HepG2 (cell line): ENCODE data around the gene ZNF142. TPM values are rescaled to one million over a fixed set of nuclear protein-coding genes. Genes with fewer than 3 reads are reported as not detected.

Source experiments
- ATAC-seq: fragments of 200-7000 bp; cut with Tn5 transposase; 3 replicates; pipeline ENCODE4 v1.9.1; 2020; ENCODE audit warnings: mild to moderate bottlenecking, moderate library complexity
- BruUV-seq: library from RNA; stranded (reverse); fragments of 400-500 nt; replicated peaks from 2 replicates; lab custom pipeline; 2021; lab: Mats Ljungman, UMichigan
- CTCF ChIA-PET: fragments of 300-600 bp; formaldehyde crosslinking; extraction: SDS; loops from one replicate; lab custom pipeline; 2021; ENCODE audit warnings: low total read pairs, inconsistent platforms, low intra/inter-chr PET ratio; lab: Yijun Ruan, JAX
- POLR2A ChIA-PET: fragments of 350-600 bp; sonication (Branson Sonifier 250); formaldehyde crosslinking; loops from one replicate; lab custom pipeline; 2020; ENCODE audit warnings: antibody characterized with exemption, inconsistent platforms; lab: Yijun Ruan, JAX
- DNase-seq: peaks from one replicate; pipeline ENCODE4 v3.0.0-alpha.2; 2015; ENCODE audit warnings: low spot score
- FAIRE-seq: peaks from 3 replicates; lab custom pipeline; 2011; peaks lifted over from hg19 to GRCh38; lab: Jason Lieb, UNC
- H2AFZ ChIP-seq: one replicate; pipeline ENCODE4 v1.6.1; 2011; ENCODE audit warnings: low read length, inconsistent platforms
- H3K27ac ChIP-seq: fragments of 300-600 bp; 3 replicates; pipeline ENCODE4 v1.8.0; 2011; ENCODE audit warnings: mixed run types, mild to moderate bottlenecking, mixed read lengths, low read length, inconsistent platforms; ENCODE audit not compliant: insufficient read depth; ENCODE audit errors: extremely low read length
- H3K27me3 ChIP-seq, 2 experiments: fragments of 200-600 bp in 1 of 2; 2 replicates in 1 of 2; 3 replicates in 1 of 2; pipeline versions ENCODE4 v1.6.0 to v1.8.0; 2011; ENCODE audit warnings: low read length in 2 of 2, mild to moderate bottlenecking in 2 of 2, moderate library complexity in 2 of 2, inconsistent platforms in 1 of 2; ENCODE audit not compliant: insufficient read depth in 2 of 2, control insufficient read depth in 1 of 2
- H3K36me3 ChIP-seq, 2 experiments: fragments of 200-600 bp in 1 of 2; replicated peaks in 1 of 2; 2 replicates in 1 of 2; 3 replicates in 1 of 2; pipeline versions ENCODE4 v1.5.1 to v1.8.0; 2011; ENCODE audit warnings: low read length in 2 of 2, inconsistent platforms in 1 of 2; ENCODE audit not compliant: insufficient read depth in 2 of 2, control insufficient read depth in 1 of 2
- H3K4me1 ChIP-seq: 2 replicates; pipeline ENCODE4 v1.5.1; 2012; ENCODE audit warnings: low read length, inconsistent platforms; ENCODE audit not compliant: insufficient read depth
- H3K4me2 ChIP-seq: 2 replicates; pipeline ENCODE4 v1.6.0; 2011; ENCODE audit warnings: low read depth, low read length, inconsistent platforms
- H3K4me3 ChIP-seq, 3 experiments: fragments of 200-600 bp in 1 of 3; sonication (generic), shearing (Covaris generic) in 1 of 3; replicated peaks in 1 of 3; 2 replicates each; pipeline ENCODE4 v1.5.1; 2011 to 2016; ENCODE audit warnings: low read length in 3 of 3, inconsistent platforms in 2 of 3, low read depth in 2 of 3, mild to moderate bottlenecking in 2 of 3, control low read depth in 1 of 3, mixed read lengths in 1 of 3; ENCODE audit not compliant: insufficient read depth in 1 of 3
- H3K79me2 ChIP-seq: one replicate; pipeline ENCODE4 v1.6.1; 2011; ENCODE audit warnings: low read length, inconsistent platforms; ENCODE audit not compliant: insufficient read depth
- H3K9ac ChIP-seq: 2 replicates; pipeline ENCODE4 v1.6.0; 2011; ENCODE audit warnings: mild to moderate bottlenecking, low read depth, low read length, inconsistent platforms; ENCODE audit not compliant: insufficient read depth
- H3K9me3 ChIP-seq: 2 replicates; pipeline ENCODE4 v1.5.1; 2012; ENCODE audit warnings: mild to moderate bottlenecking, low read length
- H4K20me1 ChIP-seq: 2 replicates; pipeline ENCODE4 v1.6.0; 2011; ENCODE audit warnings: inconsistent platforms, mild to moderate bottlenecking, low read length, moderate library complexity; ENCODE audit not compliant: insufficient read depth
- FOXA1 ChIP-seq, 2 experiments: fragments of 450-650 bp in 1 of 2; sonication (generic) in 1 of 2; formaldehyde crosslinking in 1 of 2; IDR thresholded peaks; 2 replicates each; pipeline versions ENCODE4 v1.4.0 to v1.6.1; 2016 to 2020; ENCODE audit warnings: missing genetic modification reagents in 1 of 2
- GABPB1 ChIP-seq: IDR thresholded peaks from 2 replicates; pipeline ENCODE4 v1.6.1; 2016; ENCODE audit warnings: mild to moderate bottlenecking, missing genetic modification reagents, moderate library complexity, missing compliant biosample characterization
- IRF2 ChIP-seq: IDR thresholded peaks from 2 replicates; pipeline ENCODE4 v1.6.1; 2018; ENCODE audit warnings: missing genetic modification reagents, missing compliant biosample characterization
- KDM1A ChIP-seq: IDR thresholded peaks from 2 replicates; pipeline ENCODE4 v1.6.1; 2016; ENCODE audit warnings: missing compliant biosample characterization
- KMT2A ChIP-seq: sonication (generic); formaldehyde crosslinking; IDR thresholded peaks from 2 replicates; pipeline ENCODE4 v1.4.0; 2020; ENCODE audit warnings: missing genetic modification reagents
- MAZ ChIP-seq, 2 experiments: sonication (generic) in 1 of 2; formaldehyde crosslinking in 1 of 2; IDR thresholded peaks; 2 replicates each; pipeline versions ENCODE4 v1.5.0 to v1.6.1; 2012 to 2020; ENCODE audit warnings: low read depth in 2 of 2, mild to moderate bottlenecking in 2 of 2, borderline replicate concordance in 1 of 2, improper control_type of control experiment in 1 of 2, low read length in 1 of 2, missing genetic modification reagents in 1 of 2, moderate library complexity in 1 of 2
- NPAS2 ChIP-seq: sonication (generic); formaldehyde crosslinking; IDR thresholded peaks from 2 replicates; pipeline ENCODE4 v1.8.0; 2022; ENCODE audit warnings: mild to moderate bottlenecking, missing genetic modification reagents, borderline replicate concordance
- RBM39 ChIP-seq: fragments of 200-400 bp; formaldehyde crosslinking; IDR thresholded peaks from one replicate; pipeline ENCODE4 v1.6.1; 2018; ENCODE audit warnings: antibody characterized with exemption, mild to moderate bottlenecking, low read depth, low read length; ENCODE audit not compliant: poor library complexity, severe bottlenecking
- RXRA ChIP-seq: sonication (generic); formaldehyde crosslinking; IDR thresholded peaks from 2 replicates; pipeline ENCODE4 v1.5.1; 2020; ENCODE audit warnings: missing genetic modification reagents
- SOX5 ChIP-seq: IDR thresholded peaks from 2 replicates; pipeline ENCODE4 v1.6.1; 2016; ENCODE audit warnings: borderline replicate concordance
- ZNF101 ChIP-seq: sonication (generic); formaldehyde crosslinking; IDR thresholded peaks from 2 replicates; pipeline ENCODE4 v1.4.0; 2020; ENCODE audit warnings: mild to moderate bottlenecking, low read depth, missing genetic modification reagents, borderline replicate concordance
- ZNF280B ChIP-seq: sonication (generic); formaldehyde crosslinking; IDR thresholded peaks from 2 replicates; pipeline ENCODE4 v1.5.0; 2020; ENCODE audit warnings: missing genetic modification reagents, mild to moderate bottlenecking, borderline replicate concordance
- ZNF558 ChIP-seq: sonication (generic); formaldehyde crosslinking; IDR thresholded peaks from 2 replicates; pipeline ENCODE4 v1.9.0; 2022; ENCODE audit warnings: mild to moderate bottlenecking, missing genetic modification reagents, borderline replicate concordance
- ZNF709 ChIP-seq: sonication (generic); formaldehyde crosslinking; IDR thresholded peaks from 2 replicates; pipeline ENCODE4 v1.5.0; 2020; ENCODE audit warnings: mild to moderate bottlenecking, missing genetic modification reagents
- ZNF839 ChIP-seq: sonication (generic); formaldehyde crosslinking; IDR thresholded peaks from 2 replicates; pipeline ENCODE4 v1.4.0; 2020; ENCODE audit warnings: missing genetic modification reagents, mild to moderate bottlenecking, borderline replicate concordance
- WGBS: methylation state at CpG from one replicate; pipeline ENCODE4 v1.1.6; 2017; ENCODE audit warnings: low lambda C conversion rate; 5-methylcytosine and 5-hydroxymethylcytosine counted together
- in situ Hi-C: cut with HindIII; loops from 2 replicates; pipeline ENCODE4 v1.10.0; 2017; ENCODE audit warnings: low pct_unique_long_range_greater_than_20kb; ENCODE audit not compliant: extremely low pct_ligation_motif_present
- intact Hi-C: fragments of 100-400 bp; cut with micrococcal nuclease; formaldehyde crosslinking; loops from one replicate; pipeline ENCODE4 v1.10.0; 2022; ENCODE audit not compliant: unreplicated experiment
- polyA plus RNA-seq, 8 experiments: library from polyadenylated mRNA; depleted of rRNA in 3 of 8; stranded (reverse) in 7 of 8; unstranded in 1 of 8; fragments of >200 nt; fragmentation: Illumina TruSeq in 4 of 8; extraction: Trizol in 4 of 8; gene quantifications; 2 replicates each; pipeline versions ENCODE4 v1.2.1 to v1.2.3, GENCODE V29; 2011 to 2016; ENCODE audit warnings: low read depth in 4 of 8, missing spikeins in 1 of 8, mixed read lengths in 1 of 8; ENCODE audit not compliant: insufficient read depth in 1 of 8
- total RNA-seq, 5 experiments: library from RNA; depleted of rRNA; stranded (reverse); fragments of >200 nt; fragmentation: Illumina TruSeq; extraction: Trizol; gene quantifications; 2 replicates each; pipeline ENCODE4 v1.2.3, GENCODE V29; 2016; ENCODE audit warnings: low read depth in 1 of 5
- TF ChIP-seq, protein P1 (sequence below): sonication (generic); formaldehyde crosslinking; IDR thresholded peaks from 2 replicates; pipeline ENCODE4 v1.4.0; 2020; ENCODE audit warnings: mild to moderate bottlenecking, missing genetic modification reagents, borderline replicate concordance
- TF ChIP-seq, protein P2 (sequence below): sonication (generic); formaldehyde crosslinking; IDR thresholded peaks from 2 replicates; pipeline ENCODE4 v1.8.1; 2023; ENCODE audit warnings: mild to moderate bottlenecking, moderate library complexity, missing genetic modification reagents

The ZNF142 gene
- total and polyA plus RNA-seq, 2 of the 13 experiments (the other 11 are each of a cell fraction or from before 2014, with no cell fraction given): 4.8 to 11.4 TPM

DNA sequence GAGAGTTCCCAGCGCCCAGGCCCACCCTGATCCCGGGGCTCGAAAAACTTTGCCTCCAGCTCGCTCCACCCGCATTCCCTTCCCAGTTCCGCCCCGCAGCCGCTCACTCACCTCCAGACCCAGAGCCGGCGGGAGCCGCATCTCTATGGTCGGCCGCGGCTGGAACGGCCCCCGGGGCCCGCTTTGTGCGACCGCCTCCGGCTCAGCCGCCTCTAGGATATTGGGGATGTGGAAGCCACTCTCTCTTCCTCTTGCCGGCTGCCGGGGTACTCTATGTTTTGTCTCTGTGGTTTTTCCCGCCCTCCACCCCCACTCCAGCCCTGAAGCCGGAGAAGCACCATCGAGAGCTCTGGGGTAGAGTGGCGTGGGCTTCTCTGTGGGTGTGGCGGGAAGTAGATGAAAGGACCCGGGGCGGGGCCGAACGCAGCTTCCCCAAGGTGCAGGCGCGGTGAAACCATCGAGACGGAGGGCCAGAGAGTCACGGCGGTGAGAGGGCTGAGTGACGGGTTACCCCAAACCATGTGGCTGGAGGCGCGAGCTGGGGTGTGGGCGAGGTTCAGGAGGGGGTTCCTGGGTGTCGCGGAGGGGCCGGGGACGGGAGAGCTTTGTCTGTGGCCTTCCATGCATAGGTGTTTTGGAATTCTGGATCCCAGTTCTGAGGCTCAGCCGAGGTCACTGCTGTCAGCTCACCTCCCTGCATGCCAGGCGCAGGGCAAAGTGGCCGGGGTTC lies at the start of gene ZNF142, which contains the start of gene BCS1L (continued):
- TF ChIP-seq ZNF280B: 0 out of 2 replicates have a peak, but pooled peaks have one; percentile 58
- 0 out of 2 replicates have a peak, but pooled peaks have one; percentile 14 for TF ChIP-seq ZNF558
- peak; percentile 12; the same call in 1 of the 2 replicates for TF ChIP-seq MAZ (IDR thresholded peaks at IDR 0.05; ENCODE audit: borderline replicate concordance, low read depth, low read length)
- TF ChIP-seq MAZ (CRISPR knock-in tag; IDR thresholded peaks at IDR 0.05; ENCODE audit: low read depth): peak; percentile 55; the same call in 1 of the 2 replicates
- 0 out of 2 replicates have a peak, but pooled peaks have one; percentile 6 for TF ChIP-seq ZNF709
- peak; percentile 84; the same call in 1 of the 2 replicates for TF ChIP-seq KMT2A (CRISPR knock-in tag)
- TF ChIP-seq RXRA (CRISPR knock-in tag): peak; percentile 84
- TF ChIP-seq RBM39: peak; percentile 92
- TF ChIP-seq KDM1A (CRISPR knock-in tag): no peak; the same call in 1 of the 2 replicates

DNA sequence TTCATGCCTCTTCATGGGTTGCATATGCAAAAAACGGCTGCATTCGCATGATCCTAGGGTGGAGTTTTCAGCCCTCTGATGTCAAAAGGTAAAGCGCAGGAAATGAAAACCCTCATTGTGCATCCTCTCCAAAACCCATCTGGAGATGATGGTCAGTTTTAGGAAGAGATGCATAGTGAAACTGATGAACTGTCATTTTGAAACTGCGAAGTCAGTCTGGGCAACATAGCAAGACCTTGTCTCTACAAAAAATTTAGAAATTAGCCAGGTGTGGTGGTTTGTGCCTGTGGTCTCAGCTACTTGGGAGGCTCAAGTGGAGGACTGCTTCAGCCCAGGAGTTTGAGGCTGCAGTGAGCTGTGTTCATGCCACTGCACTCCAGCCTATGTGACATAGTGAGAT lies 48.7 kb upstream of the ZNF142 start:
- Histone ChIP-seq H3K4me3 (no peak overlapping the region), H3K36me3 (no peaks in the 10 kb centered on the region), H3K9ac (no peak overlapping the region), H3K4me2 (no peak overlapping the region), H3K27me3 (no peaks in the 10 kb centered on the region; a peak in 1 of 5 replicates), H2AFZ (no peak overlapping the region), H3K9me3 (no peaks in the 10 kb centered on the region), H3K4me1 (peaks cover 32% of the 10 kb centered on the region), H3K79me2 (peaks cover 23% of the 10 kb centered on the region), H4K20me1 (no peaks in the 10 kb centered on the region), H3K27ac (no peak overlapping the region)
- ChIA-PET CTCF (no interaction called here), POLR2A (interaction anchor here (0.6 to 1.0 kb wide), 5 partner anchors 48 to 184 kb away, joined by 3 to 4 read pairs (median 3); partner anchors contain the start of gene CYP27A1)
- intact Hi-C loops (no loop called here), in situ Hi-C loops (no loop called here)
- whole genome bisulfite sequencing: 73% methylated on average over 4 of the region's 4 CpGs
- ATAC-seq: no peak
- FAIRE-seq: no peak
- no peak for DNase-seq
- BruUV-seq: no TSS peak
- TF ChIP-seq NPAS2 (CRISPR knock-in tag): no peak
- no peak for TF ChIP-seq ZNF839 (CRISPR knock-in tag)
- TF ChIP-seq, protein P1, sequence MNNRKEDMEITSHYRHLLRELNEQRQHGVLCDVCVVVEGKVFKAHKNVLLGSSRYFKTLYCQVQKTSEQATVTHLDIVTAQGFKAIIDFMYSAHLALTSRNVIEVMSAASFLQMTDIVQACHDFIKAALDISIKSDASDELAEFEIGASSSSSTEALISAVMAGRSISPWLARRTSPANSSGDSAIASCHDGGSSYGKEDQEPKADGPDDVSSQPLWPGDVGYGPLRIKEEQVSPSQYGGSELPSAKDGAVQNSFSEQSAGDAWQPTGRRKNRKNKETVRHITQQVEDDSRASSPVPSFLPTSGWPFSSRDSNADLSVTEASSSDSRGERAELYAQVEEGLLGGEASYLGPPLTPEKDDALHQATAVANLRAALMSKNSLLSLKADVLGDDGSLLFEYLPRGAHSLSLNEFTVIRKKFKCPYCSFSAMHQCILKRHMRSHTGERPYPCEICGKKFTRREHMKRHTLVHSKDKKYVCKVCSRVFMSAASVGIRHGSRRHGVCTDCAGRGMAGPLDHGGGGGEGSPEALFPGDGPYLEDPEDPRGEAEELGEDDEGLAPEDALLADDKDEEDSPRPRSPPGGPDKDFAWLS (CRISPR knock-in tag): no peak
- no peak for TF ChIP-seq GABPB1 (CRISPR knock-in tag)
- TF ChIP-seq, protein P2, sequence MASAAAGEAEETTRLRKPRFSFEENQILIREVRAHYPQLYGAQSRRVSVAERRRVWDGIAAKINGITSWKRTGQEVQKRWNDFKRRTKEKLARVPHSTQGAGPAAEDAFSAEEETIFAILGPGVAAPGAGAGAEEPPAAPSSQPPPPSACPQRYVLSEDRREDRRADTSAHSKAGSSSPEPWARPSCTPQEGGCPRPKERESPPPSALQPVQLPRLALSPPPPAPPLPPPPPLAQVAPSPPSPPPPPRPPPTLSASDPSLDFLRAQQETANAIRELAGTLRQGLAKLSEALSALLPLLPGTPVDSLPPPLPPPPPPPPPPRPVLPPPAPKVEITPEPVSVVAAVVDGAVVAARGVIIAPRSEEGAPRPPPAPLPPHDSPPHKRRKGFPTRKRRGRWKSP (CRISPR knock-in tag): no peak
- no peak for TF ChIP-seq SOX5 (CRISPR knock-in tag)
- no peak for TF ChIP-seq FOXA1 (IDR thresholded peaks at IDR 0.05)
- TF ChIP-seq FOXA1 (CRISPR knock-in tag; IDR thresholded peaks at IDR 0.05): no peak
- TF ChIP-seq IRF2: no peak
- no peak for TF ChIP-seq ZNF101 (CRISPR knock-in tag)
